GM21381 (cell line): ENCODE measurements around the gene CASTOR1.

Experiments
- ATAC-seq: cut with Tn5 transposase; IDR thresholded peaks from one replicate; pipeline ENCODE4 v1.9.1; 2021; ENCODE audit warnings: mild to moderate bottlenecking, moderate library complexity; ENCODE audit not compliant: unreplicated experiment

Gene CASTOR1

DNA sequence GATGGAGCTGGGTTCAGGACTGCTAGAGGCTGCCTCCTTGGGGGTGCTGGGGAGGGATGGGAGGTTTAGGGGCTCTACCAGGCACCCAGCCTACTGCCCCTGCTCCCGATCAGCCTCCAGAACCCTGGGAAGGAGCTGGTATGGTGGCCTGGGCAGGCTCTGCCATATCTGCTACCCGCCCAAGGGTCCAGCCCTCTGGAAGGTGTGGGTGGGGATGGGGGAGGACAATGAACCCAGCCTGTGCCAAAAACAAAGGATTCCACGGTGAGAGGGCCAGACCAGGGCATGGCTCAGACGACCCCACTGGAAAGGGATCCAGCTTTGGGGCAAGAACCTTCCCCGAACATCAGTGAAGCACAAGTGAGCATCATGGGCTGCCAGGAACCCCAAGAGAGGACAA, 3.0 kb downstream of the CASTOR1 start:
- ATAC-seq = no peak

DNA sequence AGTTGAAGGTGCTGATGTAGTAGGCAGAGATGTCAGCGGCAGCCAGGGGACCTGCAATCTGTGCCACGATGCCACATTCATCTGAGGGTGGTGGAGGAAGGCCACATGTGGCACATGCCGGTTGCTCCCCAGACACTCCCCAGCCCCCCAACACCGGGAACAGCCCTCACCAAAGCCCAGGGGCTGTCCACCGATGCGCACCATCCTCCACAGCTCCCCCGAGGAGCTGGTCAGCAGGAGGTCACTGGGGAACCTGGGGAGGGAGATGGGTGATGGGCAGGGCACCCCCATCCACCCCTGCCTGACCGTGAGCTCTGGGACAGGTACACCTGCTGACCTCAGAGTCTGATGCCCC, 3.5 kb downstream of the CASTOR1 start:
- no peak for ATAC-seq

GRCh38 chr22:30285176-30285845, 4.0 kb downstream of the CASTOR1 start:
- no peak for ATAC-seq

GRCh38 chr22:30284666-30285065, 4.6 kb downstream of the CASTOR1 start:
- no peak for ATAC-seq

GRCh38 chr22:30284172-30284571, 5.1 kb downstream of the CASTOR1 start:
- no peak for ATAC-seq

- ATAC-seq = no peak
Measured at GRCh38 chr22:30283342-30283741, 6.0 kb downstream of the CASTOR1 start.

- ATAC-seq = no peak
Measured at GRCh38 chr22:30282616-30283046, 6.7 kb downstream of the CASTOR1 start.

DNA sequence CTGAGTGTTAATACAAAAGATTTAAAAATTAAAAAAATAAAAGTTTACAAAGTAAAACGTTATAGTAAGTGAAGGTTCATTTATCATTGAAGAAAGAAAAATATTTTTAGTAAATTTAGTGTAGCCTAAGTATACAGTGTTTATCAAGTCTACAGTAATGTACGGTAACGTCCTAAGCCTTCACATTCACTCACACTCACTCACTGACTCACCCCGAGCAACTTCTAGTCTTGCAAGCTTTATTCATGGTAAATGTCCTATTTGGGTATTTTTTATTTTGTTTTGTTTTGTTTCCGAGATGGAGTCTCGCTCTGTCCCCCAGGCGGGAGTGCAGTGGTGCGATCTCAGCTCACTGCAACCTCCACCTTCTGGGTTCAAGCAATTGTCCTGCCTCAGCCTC, 8.8 kb downstream of the CASTOR1 start:
- ATAC-seq = no peak

- no peak for ATAC-seq
Measured at GRCh38 chr22:30279932-30280331, 9.4 kb downstream of the CASTOR1 start.

GRCh38 chr22:30279046-30279788, 10.1 kb downstream of the CASTOR1 start:
- ATAC-seq = no peak

- ATAC-seq = no peak
Measured at GRCh38 chr22:30277547-30278344, 11.6 kb downstream of the CASTOR1 start.

- ATAC-seq = no peak
Measured at GRCh38 chr22:30276039-30276438, 13.3 kb downstream of the CASTOR1 start.

DNA sequence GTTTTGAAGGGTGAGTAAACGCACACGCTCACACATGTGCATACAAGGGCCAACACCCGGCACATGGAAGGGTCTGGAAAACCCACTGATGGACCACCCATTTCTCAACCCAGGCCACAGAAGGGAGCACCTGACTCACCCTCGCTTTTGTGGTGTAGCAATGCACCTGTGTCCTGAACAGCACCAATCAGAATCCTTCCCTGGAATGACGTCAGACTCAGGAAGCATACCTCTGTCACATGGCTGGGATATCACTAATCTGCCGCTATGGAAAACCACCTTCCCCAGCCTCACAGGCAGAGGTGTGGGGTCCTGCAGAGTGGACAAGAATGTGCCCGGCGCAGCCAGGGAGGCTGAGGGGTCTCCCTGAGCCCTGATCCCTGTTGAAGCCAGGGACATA, 13.7 kb downstream of the CASTOR1 start:
- ATAC-seq = no peak

DNA sequence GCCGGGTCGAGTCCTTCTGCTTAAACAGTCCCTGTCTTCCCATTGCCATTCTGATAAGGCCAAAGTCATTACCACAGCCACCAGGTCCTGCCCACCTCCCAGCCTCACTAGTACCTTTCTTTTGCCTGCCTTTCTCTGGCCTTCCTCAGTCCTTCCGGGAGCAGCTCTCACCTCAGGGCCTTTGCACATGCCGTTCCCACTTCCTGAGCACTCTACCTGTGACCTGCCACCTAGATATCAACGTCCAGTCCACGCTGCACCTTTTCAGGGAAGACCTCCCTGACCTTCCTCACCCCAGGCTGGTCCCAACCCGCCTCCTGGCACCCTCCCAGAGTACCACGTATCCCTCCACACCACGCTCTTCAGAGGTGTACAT, 14.9 kb downstream of the CASTOR1 start:
- no peak for ATAC-seq

- ATAC-seq = no peak
Measured at GRCh38 chr22:30273711-30274436, 15.4 kb downstream of the CASTOR1 start.

GRCh38 chr22:30272781-30273601, 16.3 kb downstream of the CASTOR1 start:
- no peak for ATAC-seq

DNA sequence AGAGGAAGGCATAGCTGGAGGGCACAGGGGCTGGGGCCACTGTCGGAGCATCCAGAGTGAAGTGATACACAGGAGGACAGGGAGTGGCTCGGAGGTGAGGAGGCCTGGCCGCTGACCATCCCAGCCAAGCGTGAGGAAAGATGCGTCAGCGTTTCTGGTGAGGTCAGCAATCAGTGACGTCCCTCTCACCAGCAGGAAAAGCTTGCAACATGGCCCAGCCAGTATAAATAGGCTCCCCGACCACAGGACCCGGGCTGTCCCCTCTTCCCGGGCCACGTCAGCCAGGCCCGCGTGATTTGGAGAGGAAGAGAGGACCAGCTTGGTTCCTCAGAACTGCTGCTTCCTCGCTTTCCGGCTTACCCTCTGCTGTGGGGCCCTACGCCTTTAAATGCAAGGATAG, 18.5 kb downstream of the CASTOR1 start:
- ATAC-seq = no peak

DNA sequence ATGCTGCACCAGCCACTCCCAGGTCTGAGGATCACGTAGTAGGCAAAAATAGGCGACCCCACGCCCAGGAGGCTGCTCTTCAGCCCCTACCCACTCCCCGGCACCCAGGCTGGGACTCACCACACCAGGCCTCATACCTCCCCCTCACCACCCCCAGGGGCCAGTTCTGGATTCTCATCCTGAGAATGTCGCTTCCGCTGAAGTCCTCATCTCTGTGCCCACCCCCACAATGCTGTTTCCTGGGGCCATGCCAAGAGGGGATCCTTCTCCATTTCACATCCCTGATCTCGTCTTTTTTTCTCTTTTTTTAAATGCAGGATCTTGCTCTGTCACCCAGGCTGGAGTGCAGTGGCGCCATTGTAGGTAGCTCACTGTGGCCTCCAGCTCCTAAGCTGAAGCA, 21.0 kb downstream of the CASTOR1 start:
- no peak for ATAC-seq

- no peak for ATAC-seq
Measured at GRCh38 chr22:30267382-30268302, 21.7 kb downstream of the CASTOR1 start.
